MCF 10A (cell line): Measurements from ENCODE around the gene PKDCC. TPM values are rescaled to one million over a fixed set of nuclear protein-coding genes. Genes with fewer than 3 reads are reported as not detected.

Source experiments
- BruUV-seq: library from RNA; stranded (reverse); fragments of 400-500 nt; replicated peaks from 2 replicates; lab custom pipeline; 2021; lab: Mats Ljungman, UMichigan
- CTCF ChIA-PET: fragments of 300-600 bp; sonication (Branson Sonifier 250); formaldehyde crosslinking; extraction: SDS; loops from one replicate; lab custom pipeline; 2021; ENCODE audit warnings: antibody characterized with exemption, inconsistent platforms; lab: Yijun Ruan, JAX
- POLR2A ChIA-PET: fragments of 300-600, 350-650 bp; sonication (Branson Sonifier 250); formaldehyde crosslinking; extraction: SDS; loops from one replicate; lab custom pipeline; 2020; ENCODE audit warnings: antibody characterized with exemption, inconsistent platforms; lab: Yijun Ruan, JAX
- DNase-seq: peaks from one replicate; pipeline ENCODE4 v3.0.0-alpha.2; 2018; ENCODE audit not compliant: unreplicated experiment
- H3K27ac Mint-ChIP-seq: one replicate; pipeline ENCODE4 v1.8.0; 2022; ENCODE audit warnings: mild to moderate bottlenecking, low read depth, mixed read lengths; ENCODE audit not compliant: unreplicated experiment
- H3K27me3 Mint-ChIP-seq: one replicate; pipeline ENCODE4 v1.8.0; 2022; ENCODE audit warnings: mixed read lengths; ENCODE audit not compliant: insufficient read depth, unreplicated experiment
- H3K36me3 Mint-ChIP-seq: one replicate; pipeline ENCODE4 v1.8.0; 2022; ENCODE audit warnings: mild to moderate bottlenecking, moderate library complexity, mixed read lengths; ENCODE audit not compliant: insufficient read depth, unreplicated experiment
- H3K4me1 Mint-ChIP-seq: one replicate; pipeline ENCODE4 v1.8.0; 2022; ENCODE audit warnings: mixed read lengths; ENCODE audit not compliant: insufficient read depth, unreplicated experiment
- H3K4me3 Mint-ChIP-seq: one replicate; pipeline ENCODE4 v1.8.0; 2022; ENCODE audit warnings: mild to moderate bottlenecking, moderate library complexity, mixed read lengths; ENCODE audit not compliant: unreplicated experiment
- H3K9me3 Mint-ChIP-seq: one replicate; pipeline ENCODE4 v1.8.0; 2022; ENCODE audit warnings: mixed read lengths; ENCODE audit not compliant: unreplicated experiment
- intact Hi-C: fragments of 100-400 bp; cut with micrococcal nuclease; formaldehyde crosslinking; loops from 2 replicates; pipeline ENCODE4 v1.14.1; 2022
- total RNA-seq: library from RNA; stranded (reverse); gene quantifications from 2 replicates; pipeline ENCODE4 v1.2.3, GENCODE V29; 2022
- TF ChIP-seq, protein P1 (sequence below): fragments of 200-600 bp; IDR thresholded peaks from one replicate; pipeline ENCODE4 v1.8.0; 2022; ENCODE audit warnings: antibody characterized with exemption, mild to moderate bottlenecking; ENCODE audit not compliant: unreplicated experiment

PKDCC gene
- total RNA-seq, 1 experiment from 2014 or later, result 0.49 TPM

DNA sequence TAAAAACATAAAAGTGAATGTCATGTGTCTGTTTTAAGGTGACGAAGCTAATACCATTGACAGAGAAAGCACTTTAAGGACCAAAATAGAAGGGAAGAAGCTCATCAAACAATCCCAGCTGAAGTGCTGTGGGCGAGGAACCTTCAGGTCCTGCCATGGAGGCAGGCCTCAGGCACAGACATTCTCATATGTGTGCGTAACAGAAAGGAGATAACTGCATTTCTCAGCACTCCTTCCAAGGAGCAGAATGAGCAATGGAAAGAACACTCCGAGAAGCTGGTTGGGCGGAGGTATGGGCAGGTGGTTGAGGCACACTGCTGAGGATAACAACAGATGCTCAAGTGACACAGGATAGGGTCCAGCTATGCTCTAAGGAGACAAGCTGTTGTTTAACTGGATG, 42.4 kb downstream of the PKDCC start:
- no TSS peak for BruUV-seq
- no peak for DNase-seq
- CTCF ChIA-PET, result interaction anchor here (0.8 to 12.8 kb wide), 16 partner anchors 9 to 277 kb away, joined by 3 to 612 read pairs (median 6); no protein-coding TSS in a partner anchor
- no peaks in the 10 kb centered on the region for H3K9me3 Mint-ChIP-seq
- H3K36me3 Mint-ChIP-seq, result no peaks in the 10 kb centered on the region
- no peaks in the 10 kb centered on the region for H3K4me1 Mint-ChIP-seq
- no peak overlapping the region for H3K4me3 Mint-ChIP-seq
- peaks cover 44% of the 10 kb centered on the region for H3K27me3 Mint-ChIP-seq
- TF ChIP-seq, protein P1, sequence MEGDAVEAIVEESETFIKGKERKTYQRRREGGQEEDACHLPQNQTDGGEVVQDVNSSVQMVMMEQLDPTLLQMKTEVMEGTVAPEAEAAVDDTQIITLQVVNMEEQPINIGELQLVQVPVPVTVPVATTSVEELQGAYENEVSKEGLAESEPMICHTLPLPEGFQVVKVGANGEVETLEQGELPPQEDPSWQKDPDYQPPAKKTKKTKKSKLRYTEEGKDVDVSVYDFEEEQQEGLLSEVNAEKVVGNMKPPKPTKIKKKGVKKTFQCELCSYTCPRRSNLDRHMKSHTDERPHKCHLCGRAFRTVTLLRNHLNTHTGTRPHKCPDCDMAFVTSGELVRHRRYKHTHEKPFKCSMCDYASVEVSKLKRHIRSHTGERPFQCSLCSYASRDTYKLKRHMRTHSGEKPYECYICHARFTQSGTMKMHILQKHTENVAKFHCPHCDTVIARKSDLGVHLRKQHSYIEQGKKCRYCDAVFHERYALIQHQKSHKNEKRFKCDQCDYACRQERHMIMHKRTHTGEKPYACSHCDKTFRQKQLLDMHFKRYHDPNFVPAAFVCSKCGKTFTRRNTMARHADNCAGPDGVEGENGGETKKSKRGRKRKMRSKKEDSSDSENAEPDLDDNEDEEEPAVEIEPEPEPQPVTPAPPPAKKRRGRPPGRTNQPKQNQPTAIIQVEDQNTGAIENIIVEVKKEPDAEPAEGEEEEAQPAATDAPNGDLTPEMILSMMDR, result no peak
- H3K27ac Mint-ChIP-seq, result no peak overlapping the region
- intact Hi-C loops, result no loop called here
- POLR2A ChIA-PET, result interaction anchor here (0.8 to 1.2 kb wide), 3 partner anchors 220 to 242 kb away, joined by 3 to 4 read pairs (median 4); no protein-coding TSS in a partner anchor

DNA sequence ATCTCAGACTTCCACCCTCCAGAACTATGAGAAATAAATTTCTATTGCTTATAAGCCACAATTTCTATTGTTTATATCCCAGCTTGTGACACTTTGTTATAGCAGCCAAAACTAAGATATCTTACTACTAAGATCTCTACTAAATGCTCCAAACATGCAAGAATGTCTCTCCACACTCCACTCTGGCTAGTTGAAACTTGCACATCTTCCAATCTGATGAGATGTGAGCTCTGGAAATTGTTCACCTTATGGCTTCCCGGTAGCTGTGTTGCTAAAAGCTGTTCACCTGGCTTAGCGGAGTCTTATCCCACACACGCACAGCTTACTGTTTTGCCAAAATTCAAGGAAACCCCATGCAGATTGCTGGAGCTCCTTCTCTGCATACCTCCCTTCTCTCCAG, 43.9 kb downstream of the PKDCC start:
- Mint-ChIP-seq H3K27me3 (peaks cover 44% of the 10 kb centered on the region), H3K36me3 (no peaks in the 10 kb centered on the region), H3K4me3 (no peak overlapping the region), H3K27ac (no peak overlapping the region), H3K9me3 (no peaks in the 10 kb centered on the region), H3K4me1 (no peaks in the 10 kb centered on the region)
- CTCF ChIA-PET, result interaction anchor here (0.6 to 12.8 kb wide), 8 partner anchors 9 to 250 kb away, joined by 3 to 612 read pairs (median 12); no protein-coding TSS in a partner anchor
- POLR2A ChIA-PET, result interaction anchor here (0.7 to 1.2 kb wide), 3 partner anchors 209 to 269 kb away, joined by 3 to 4 read pairs (median 3); no protein-coding TSS in a partner anchor
- DNase-seq, result no peak
- intact Hi-C loops, result no loop called here
- TF ChIP-seq, protein P1, result no peak
- no TSS peak for BruUV-seq

DNA sequence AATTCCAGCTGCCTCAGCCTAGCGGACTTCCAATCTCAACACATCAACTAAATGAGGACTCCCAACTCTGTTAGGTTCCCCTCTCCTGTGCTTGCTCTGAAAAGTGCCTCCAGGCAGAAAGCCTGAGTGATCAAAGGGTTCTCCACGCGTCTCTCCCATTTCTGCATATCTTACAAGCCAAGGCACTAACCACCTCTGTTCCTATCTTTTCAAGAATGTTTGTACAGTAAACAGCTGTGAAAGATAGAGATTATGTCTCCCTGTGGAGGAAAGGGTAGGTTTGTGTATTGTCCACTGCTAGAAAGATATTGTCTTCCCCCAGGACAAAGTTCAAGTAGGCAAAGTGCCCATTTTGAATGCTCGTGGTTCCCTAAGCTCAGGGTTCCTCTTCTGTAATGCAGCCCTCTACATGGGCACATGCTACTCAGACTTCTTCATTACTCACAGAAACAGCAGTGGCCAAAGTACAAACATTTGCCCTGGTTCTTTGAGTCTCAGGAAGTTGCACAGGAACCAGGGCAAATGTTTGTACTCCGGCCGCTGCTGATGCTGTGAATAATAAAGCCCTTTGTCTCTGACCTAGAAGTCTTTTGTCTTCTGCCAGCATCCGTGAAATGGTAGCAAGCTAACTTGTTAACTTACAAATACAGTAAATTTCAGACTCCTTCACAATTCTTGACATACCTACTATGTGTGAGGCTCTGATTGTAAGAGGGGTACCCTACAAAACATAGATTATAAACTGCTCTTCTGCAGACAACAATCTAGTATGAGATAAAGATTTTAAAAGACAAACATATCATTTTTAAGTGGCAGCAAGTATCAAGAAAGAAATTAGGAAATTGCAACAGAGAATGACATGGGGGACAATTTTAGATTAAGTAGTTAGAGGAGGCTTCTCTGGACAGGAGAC, 44.5 kb downstream of the PKDCC start:
- Mint-ChIP-seq H3K27me3 (peaks cover 44% of the 10 kb centered on the region), H3K36me3 (no peaks in the 10 kb centered on the region), H3K27ac (no peak overlapping the region), H3K4me1 (no peaks in the 10 kb centered on the region), H3K4me3 (no peak overlapping the region), H3K9me3 (no peaks in the 10 kb centered on the region)
- BruUV-seq, result no TSS peak
- TF ChIP-seq, protein P1, result no peak
- ChIA-PET POLR2A (interaction anchor here (0.7 to 0.8 kb wide), 2 partner anchors 210 to 268 kb away, joined by 3 read pairs; no protein-coding TSS in a partner anchor), CTCF (interaction anchor here (0.6 to 12.8 kb wide), 9 partner anchors 19 to 251 kb away, joined by 3 to 612 read pairs (median 7); no protein-coding TSS in a partner anchor)
- DNase-seq, result no peak
- intact Hi-C loops, result no loop called here

DNA sequence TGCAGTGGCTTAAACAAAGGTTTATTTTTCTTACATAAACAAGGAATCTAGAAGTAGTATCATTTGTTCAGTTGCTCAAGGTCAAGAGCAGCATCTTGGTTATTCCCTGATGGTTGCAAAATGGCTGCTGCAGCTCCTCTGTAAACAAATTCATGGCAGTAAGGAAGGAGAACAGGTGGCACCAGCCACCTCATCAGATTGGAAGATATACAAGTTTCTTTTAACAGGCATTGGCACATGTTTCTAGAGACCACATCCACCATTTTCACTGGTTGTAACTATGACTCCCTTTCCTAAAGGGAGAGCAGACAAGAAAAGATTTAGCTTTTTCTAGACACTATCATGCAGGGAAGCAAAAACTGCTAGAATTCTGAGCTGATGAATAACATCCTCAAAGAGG, 46.3 kb downstream of the PKDCC start:
- CTCF ChIA-PET, result interaction anchor here (0.6 to 9.5 kb wide), 13 partner anchors 8 to 270 kb away, joined by 3 to 222 read pairs (median 7); no protein-coding TSS in a partner anchor
- intact Hi-C loops, result no loop called here
- H3K36me3 Mint-ChIP-seq, result no peaks in the 10 kb centered on the region

More for the DNA sequence above, 46.3 kb downstream of the PKDCC start:
- DNase-seq, result no peak
- no peaks in the 10 kb centered on the region for H3K4me1 Mint-ChIP-seq
- TF ChIP-seq, protein P1, result no peak
- no peaks in the 10 kb centered on the region for H3K9me3 Mint-ChIP-seq
- peaks cover 44% of the 10 kb centered on the region for H3K27me3 Mint-ChIP-seq
- no TSS peak for BruUV-seq
- POLR2A ChIA-PET, result interaction anchor here (1.2 to 2.1 kb wide), 3 partner anchors 39 to 267 kb away, joined by 3 to 7 read pairs (median 5); partner anchors contain the start of gene COX7A2L
- H3K27ac Mint-ChIP-seq, result no peak overlapping the region
- no peak overlapping the region for H3K4me3 Mint-ChIP-seq
